Activated T-helper 2 cell treated with anti-CD3 and anti-CD28 coated beads, Interferon-gamma antibody, Interleukin-2, Interleukin-4, amounts not matched to agents 10 μg/mL and 5 μg/mL and 100 μg/mL, durations not matched to agents 14 hours and 24 hours and 36 hours (primary cell): ENCODE results near the gene IQCC. TPM values are rescaled to one million over a fixed set of nuclear protein-coding genes. Genes with fewer than 3 reads are reported as not detected.

Experiments used
- DNase-seq: peaks from one replicate; pipeline ENCODE4 v3.0.0; 2021; ENCODE audit warnings: low spot score
- H3K27ac Mint-ChIP-seq: one replicate; pipeline ENCODE4 v1.8.0; 2021; ENCODE audit warnings: mixed read lengths
- H3K27me3 Mint-ChIP-seq: one replicate; pipeline ENCODE4 v1.8.0; 2021; ENCODE audit warnings: low read depth, mixed read lengths
- H3K36me3 Mint-ChIP-seq: one replicate; pipeline ENCODE4 v1.8.0; 2021; ENCODE audit warnings: low read depth, mixed read lengths
- H3K4me1 Mint-ChIP-seq: one replicate; pipeline ENCODE4 v1.8.0; 2021; ENCODE audit warnings: low read depth, mixed read lengths
- H3K4me3 Mint-ChIP-seq: one replicate; pipeline ENCODE4 v1.8.0; 2021; ENCODE audit warnings: low read depth, mild to moderate bottlenecking, moderate library complexity, mixed read lengths
- H3K9me3 Mint-ChIP-seq: one replicate; pipeline ENCODE4 v1.8.0; 2021; ENCODE audit warnings: mixed read lengths
- intact Hi-C: fragments of 100-400 bp; cut with micrococcal nuclease; formaldehyde crosslinking; loops from one replicate; pipeline ENCODE4 v1.15.1; 2023
- total RNA-seq: library from RNA; stranded (reverse); gene quantifications from 2 replicates; pipeline ENCODE4 v1.2.3, GENCODE V29; 2022

The IQCC gene
- total RNA-seq, 1 donor from 2014 or later: 5.4 TPM

DNA sequence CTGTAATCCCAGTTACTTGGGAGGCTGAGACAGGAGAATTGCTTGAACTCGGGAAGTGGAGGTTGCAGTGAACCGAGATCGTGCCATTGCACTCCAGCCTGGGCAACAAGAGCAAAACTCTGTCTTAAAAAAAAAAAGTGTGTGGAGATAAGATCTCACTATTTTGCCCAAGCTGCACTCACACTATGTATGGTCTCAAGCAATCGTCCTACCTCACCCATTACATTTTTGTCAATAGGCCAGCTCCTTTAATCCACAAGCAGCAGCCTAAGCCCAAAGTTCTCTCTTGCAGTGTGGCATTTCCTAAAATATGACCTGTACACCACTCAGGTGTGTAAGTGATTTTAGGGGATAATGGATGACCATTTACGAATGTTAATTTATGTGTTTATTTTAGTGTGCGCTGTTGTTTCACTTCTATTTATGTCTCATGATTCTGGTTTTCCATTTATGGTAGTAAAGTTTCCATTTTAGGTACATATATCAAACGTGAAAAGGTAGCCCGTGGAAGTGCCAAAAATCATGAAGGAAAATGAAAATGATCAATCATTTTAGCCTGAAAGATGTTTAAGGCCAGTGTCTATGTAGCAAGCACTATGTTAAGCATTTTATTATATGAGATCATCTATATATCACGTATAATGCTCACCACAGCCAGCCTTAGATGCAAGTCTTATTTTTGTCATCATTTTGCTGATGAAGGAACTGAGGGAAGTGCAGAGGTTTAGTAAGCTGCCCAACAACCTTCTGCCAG, 51.2 kb downstream of the IQCC start:
- Mint-ChIP-seq H3K4me1 (peaks cover 41% of the 10 kb centered on the region), H3K27ac (peak overlapping the region; percentile 93), H3K4me3 (peak overlapping the region; percentile 75), H3K36me3 (peaks cover 58% of the 10 kb centered on the region), H3K9me3 (no peaks in the 10 kb centered on the region), H3K27me3 (no peaks in the 10 kb centered on the region)
- intact Hi-C loops: no loop called here
- DNase-seq: no peak

DNA sequence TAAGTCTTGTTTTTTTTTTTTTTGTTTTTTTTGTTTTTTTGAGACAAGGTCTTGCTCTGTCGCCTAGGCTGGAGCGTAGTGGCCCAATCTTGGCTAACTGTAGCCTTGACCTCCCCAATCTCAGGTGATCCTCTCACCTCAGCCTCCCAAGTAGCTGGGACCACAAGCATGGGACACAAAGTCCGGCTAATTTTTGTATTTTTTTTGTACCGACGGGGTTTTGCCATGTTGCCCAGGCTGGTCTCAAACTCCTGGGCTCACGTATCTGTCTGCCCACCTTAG, 51.7 kb downstream of the IQCC start:
- H3K27ac Mint-ChIP-seq: peak overlapping the region; percentile 93
- intact Hi-C loops: no loop called here
- no peaks in the 10 kb centered on the region for H3K27me3 Mint-ChIP-seq
- peaks cover 39% of the 10 kb centered on the region for H3K4me1 Mint-ChIP-seq
- no peak for DNase-seq
- H3K4me3 Mint-ChIP-seq: peak overlapping the region; percentile 39
- H3K36me3 Mint-ChIP-seq: peaks cover 52% of the 10 kb centered on the region
- H3K9me3 Mint-ChIP-seq: no peaks in the 10 kb centered on the region

Other genes with a start within 250 kb of the IQCC start
- gene KHDRBS1, start 191.8 kb upstream of the IQCC start, total RNA-seq: 177 and 178 TPM in 2 replicates
- 32.5 and 34.5 TPM in 2 replicates for gene TMEM39B, start 132.7 kb upstream of the IQCC start, total RNA-seq
- 81.2 and 84.0 TPM in 2 replicates for gene KPNA6, start 97.6 kb upstream of the IQCC start, total RNA-seq
- 98.6 and 101 TPM in 2 replicates for gene TXLNA, start 26.0 kb upstream of the IQCC start, total RNA-seq
- gene CCDC28B, start 5.1 kb upstream of the IQCC start, total RNA-seq: 39.1 and 44.0 TPM in 2 replicates
- gene DCDC2B, start 3.4 kb downstream of the IQCC start, total RNA-seq: 0.14 TPM in 1 of 2 replicates, not detected in the other
- 10.7 and 12.1 TPM in 2 replicates for gene TMEM234, start 16.7 kb downstream of the IQCC start, total RNA-seq
- 287 and 293 TPM in 2 replicates for gene EIF3I, start 16.7 kb downstream of the IQCC start, total RNA-seq
- 0.78 and 0.80 TPM in 2 replicates for gene FAM167B, start 41.6 kb downstream of the IQCC start, total RNA-seq
- 221 and 232 TPM in 2 replicates for gene LCK, start 45.6 kb downstream of the IQCC start, total RNA-seq
- gene HDAC1, start 86.4 kb downstream of the IQCC start, total RNA-seq: 179 and 195 TPM in 2 replicates
- 42.5 and 45.0 TPM in 2 replicates for gene MARCKSL1, start 130.6 kb downstream of the IQCC start, total RNA-seq
- gene FAM229A, start 156.8 kb downstream of the IQCC start, total RNA-seq: 5.4 and 6.1 TPM in 2 replicates
- 1.1 TPM in 2 replicates for gene TSSK3, start 156.9 kb downstream of the IQCC start, total RNA-seq
- gene BSDC1, start 188.8 kb downstream of the IQCC start, total RNA-seq: 48.9 and 54.3 TPM in 2 replicates